TTC549 (cell line): Measurements from ENCODE around the gene FHIP1A.
A peak's percentile ranks its signal among the peaks of the same experiment; 100 is the strongest.
"Not testable (repeated sequence)": the region's sequence is repeated elsewhere in the genome, so short reads cannot be mapped to it uniquely, and the experiment has no call there.

Experiments used
- FAIRE-seq: peaks from 2 replicates; lab custom pipeline; 2012; peaks lifted over from hg19 to GRCh38; lab: Jason Lieb, UNC

Gene FHIP1A

GRCh38 chr4:151408630-151409469 lies at the start of gene FHIP1A:
FHIP1A (plus strand) TSS chr4:151409176; CDS start chr4:151566260, 157,084 bp downstream.
- no peak for FAIRE-seq

GRCh38 chr4:151359576-151359975 lies 49.4 kb upstream of the FHIP1A start:
- no peak for FAIRE-seq

GRCh38 chr4:151361126-151361525 lies 47.9 kb upstream of the FHIP1A start:
- no peak for FAIRE-seq

GRCh38 chr4:151361966-151362365 lies 47.0 kb upstream of the FHIP1A start:
- FAIRE-seq: no peak

GRCh38 chr4:151362404-151363164 lies 46.4 kb upstream of the FHIP1A start:
- FAIRE-seq: peak; percentile 86

- FAIRE-seq: no peak
Measured at GRCh38 chr4:151376540-151376939, 32.4 kb upstream of the FHIP1A start.

GRCh38 chr4:151389311-151389710 lies 19.7 kb upstream of the FHIP1A start:
- FAIRE-seq: no peak

- FAIRE-seq: not testable (repeated sequence)
Measured at GRCh38 chr4:151389799-151390198, 19.2 kb upstream of the FHIP1A start.

- FAIRE-seq: no peak
Measured at GRCh38 chr4:151395873-151396272, 13.1 kb upstream of the FHIP1A start.

GRCh38 chr4:151400343-151400742 lies 8.6 kb upstream of the FHIP1A start:
- FAIRE-seq: no peak

GRCh38 chr4:151401739-151402138 lies 7.2 kb upstream of the FHIP1A start:
- no peak for FAIRE-seq

GRCh38 chr4:151402145-151402865 lies 6.7 kb upstream of the FHIP1A start:
- no peak for FAIRE-seq

GRCh38 chr4:151403656-151404055 lies 5.3 kb upstream of the FHIP1A start:
- no peak for FAIRE-seq

- not testable (repeated sequence) for FAIRE-seq
Measured at GRCh38 chr4:151404802-151405201, 4.2 kb upstream of the FHIP1A start.

- no peak for FAIRE-seq
Measured at GRCh38 chr4:151407018-151407417, 2.0 kb upstream of the FHIP1A start.

- FAIRE-seq: no peak
Measured at GRCh38 chr4:151407466-151408379, 1.3 kb upstream of the FHIP1A start.

GRCh38 chr4:151408380-151408629 lies 671 bp upstream of the FHIP1A start:
- FAIRE-seq: no peak

GRCh38 chr4:151409470-151410313 lies 716 bp downstream of the FHIP1A start:
- no peak for FAIRE-seq

- no peak for FAIRE-seq
Measured at GRCh38 chr4:151415978-151416377, 7.0 kb downstream of the FHIP1A start.

- FAIRE-seq: no peak
Measured at GRCh38 chr4:151417164-151417571, 8.2 kb downstream of the FHIP1A start.

GRCh38 chr4:151417766-151418376 lies 8.9 kb downstream of the FHIP1A start:
- FAIRE-seq: no peak
